SU-DHL-6 (cell line): Measurements from ENCODE around the gene ABCB8.

Experiments used
- EZH2phosphoT487 ChIP-seq: fragments of 200-600 bp; sonication (generic), shearing (Covaris generic); conservative IDR thresholded peaks from 2 replicates; pipeline ENCODE4 v1.6.1; 2018; ENCODE audit warnings: mild to moderate bottlenecking, antibody characterized with exemption, low read length, moderate library complexity, mixed read lengths
- TF ChIP-seq, protein P1 (sequence below): fragments of 200-600 bp; sonication (generic); IDR thresholded peaks from one replicate; pipeline ENCODE4 v1.5.1; 2017; ENCODE audit warnings: antibody characterized with exemption, mild to moderate bottlenecking, low read length, moderate library complexity; ENCODE audit not compliant: insufficient read depth, poor library complexity, severe bottlenecking

DNA sequence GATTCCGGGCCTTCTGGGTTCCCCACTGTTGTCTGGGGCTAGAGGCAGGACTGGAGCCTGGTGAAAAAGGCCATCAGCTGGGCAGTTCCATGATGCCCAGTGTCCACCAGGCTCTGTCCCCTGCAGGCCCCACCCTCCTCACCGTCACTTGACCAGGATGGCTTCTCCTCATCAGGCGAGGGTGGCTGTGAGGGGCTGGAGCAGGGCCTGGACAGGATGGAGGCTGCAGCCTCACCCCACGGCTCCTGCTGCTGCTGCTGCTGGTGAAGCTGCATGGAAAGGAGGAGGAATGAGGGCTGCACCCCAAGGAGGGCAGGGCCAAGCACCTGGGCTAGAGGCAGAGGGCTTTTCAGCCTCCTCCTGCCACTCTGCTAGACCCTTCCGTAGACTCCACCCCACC lies 12.3 kb upstream of the ABCB8 start:
- TF ChIP-seq, protein P1, sequence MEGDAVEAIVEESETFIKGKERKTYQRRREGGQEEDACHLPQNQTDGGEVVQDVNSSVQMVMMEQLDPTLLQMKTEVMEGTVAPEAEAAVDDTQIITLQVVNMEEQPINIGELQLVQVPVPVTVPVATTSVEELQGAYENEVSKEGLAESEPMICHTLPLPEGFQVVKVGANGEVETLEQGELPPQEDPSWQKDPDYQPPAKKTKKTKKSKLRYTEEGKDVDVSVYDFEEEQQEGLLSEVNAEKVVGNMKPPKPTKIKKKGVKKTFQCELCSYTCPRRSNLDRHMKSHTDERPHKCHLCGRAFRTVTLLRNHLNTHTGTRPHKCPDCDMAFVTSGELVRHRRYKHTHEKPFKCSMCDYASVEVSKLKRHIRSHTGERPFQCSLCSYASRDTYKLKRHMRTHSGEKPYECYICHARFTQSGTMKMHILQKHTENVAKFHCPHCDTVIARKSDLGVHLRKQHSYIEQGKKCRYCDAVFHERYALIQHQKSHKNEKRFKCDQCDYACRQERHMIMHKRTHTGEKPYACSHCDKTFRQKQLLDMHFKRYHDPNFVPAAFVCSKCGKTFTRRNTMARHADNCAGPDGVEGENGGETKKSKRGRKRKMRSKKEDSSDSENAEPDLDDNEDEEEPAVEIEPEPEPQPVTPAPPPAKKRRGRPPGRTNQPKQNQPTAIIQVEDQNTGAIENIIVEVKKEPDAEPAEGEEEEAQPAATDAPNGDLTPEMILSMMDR = no peak
- no peak for TF ChIP-seq EZH2phosphoT487
